Activated CD4-positive, alpha-beta T cell treated with anti-CD3 and anti-CD28 coated beads, Interleukin-2, amount 10 ng/mL, durations not matched to agents 24 days and 14 days (primary cell): ENCODE data around the gene RIN3. TPM values are rescaled to one million over a fixed set of nuclear protein-coding genes. Genes with fewer than 3 reads are reported as not detected.

Experiments used
- DNase-seq: peaks from one replicate; pipeline ENCODE4 v3.0.0; 2022
- H3K27ac Mint-ChIP-seq: one replicate; pipeline ENCODE4 v1.8.0; 2022; ENCODE audit warnings: mild to moderate bottlenecking, mixed read lengths
- H3K27me3 Mint-ChIP-seq: one replicate; pipeline ENCODE4 v1.8.0; 2022; ENCODE audit warnings: mixed read lengths
- H3K36me3 Mint-ChIP-seq: one replicate; pipeline ENCODE4 v1.8.0; 2022; ENCODE audit warnings: low read depth, mild to moderate bottlenecking, mixed read lengths
- H3K4me1 Mint-ChIP-seq: one replicate; pipeline ENCODE4 v1.8.0; 2021; ENCODE audit warnings: mixed read lengths
- H3K4me3 Mint-ChIP-seq: one replicate; pipeline ENCODE4 v1.8.0; 2022; ENCODE audit warnings: mild to moderate bottlenecking, moderate library complexity, mixed read lengths
- H3K9me3 Mint-ChIP-seq: one replicate; pipeline ENCODE4 v1.8.0; 2021; ENCODE audit warnings: mixed read lengths
- intact Hi-C: fragments of 100-400 bp; cut with micrococcal nuclease; formaldehyde crosslinking; loops from one replicate; pipeline ENCODE4 v1.15.1; 2023
- total RNA-seq: library from RNA; stranded (reverse); gene quantifications from 2 replicates; pipeline ENCODE4 v1.2.3, GENCODE V29; 2022

RIN3 gene
- total RNA-seq, 1 donor from 2014 or later, result 21.5 TPM

GRCh38 chr14:92538412-92538985, 24.9 kb downstream of the RIN3 start:
- Mint-ChIP-seq H3K27me3 (peaks cover 3% of the 10 kb centered on the region), H3K4me1 (peaks cover 38% of the 10 kb centered on the region), H3K36me3 (no peaks in the 10 kb centered on the region), H3K27ac (peak overlapping the region; percentile 54), H3K9me3 (no peaks in the 10 kb centered on the region), H3K4me3 (no peak overlapping the region)
- intact Hi-C loops, result no loop called here
- no peak for DNase-seq

GRCh38 chr14:92539419-92539818, 25.8 kb downstream of the RIN3 start:
- no peak overlapping the region for H3K4me3 Mint-ChIP-seq
- intact Hi-C loops, result no loop called here
- H3K4me1 Mint-ChIP-seq, result peaks cover 37% of the 10 kb centered on the region
- DNase-seq, result no peak
- no peaks in the 10 kb centered on the region for H3K36me3 Mint-ChIP-seq
- peaks cover 3% of the 10 kb centered on the region for H3K27me3 Mint-ChIP-seq
- no peak overlapping the region for H3K27ac Mint-ChIP-seq
- H3K9me3 Mint-ChIP-seq, result no peaks in the 10 kb centered on the region

- H3K36me3 Mint-ChIP-seq, result no peaks in the 10 kb centered on the region
- peaks cover 32% of the 10 kb centered on the region for H3K4me1 Mint-ChIP-seq
- intact Hi-C loops, result no loop called here
- DNase-seq, result no peak
- no peaks in the 10 kb centered on the region for H3K9me3 Mint-ChIP-seq
- H3K4me3 Mint-ChIP-seq, result no peak overlapping the region
- H3K27ac Mint-ChIP-seq, result no peak overlapping the region
- peaks cover 3% of the 10 kb centered on the region for H3K27me3 Mint-ChIP-seq
These were observed 26.3 kb downstream of the RIN3 start for GRCh38 chr14:92539875-92540274.

- Mint-ChIP-seq H3K4me1 (peaks cover 26% of the 10 kb centered on the region), H3K4me3 (no peak overlapping the region)
- intact Hi-C loops, result no loop called here
These were observed 27.0 kb downstream of the RIN3 start for GRCh38 chr14:92540472-92541048.

GRCh38 chr14:92542766-92543554, 29.4 kb downstream of the RIN3 start:
- H3K4me3 Mint-ChIP-seq, result no peak overlapping the region
- peaks cover 20% of the 10 kb centered on the region for H3K4me1 Mint-ChIP-seq
- no peaks in the 10 kb centered on the region for H3K36me3 Mint-ChIP-seq
- peaks cover 1% of the 10 kb centered on the region for H3K27me3 Mint-ChIP-seq
- no peak overlapping the region for H3K27ac Mint-ChIP-seq
- no peaks in the 10 kb centered on the region for H3K9me3 Mint-ChIP-seq
- intact Hi-C loops, result no loop called here
- DNase-seq, result no peak

More at GRCh38 chr14:92540472-92541048, 27.0 kb downstream of the RIN3 start:
- Mint-ChIP-seq H3K36me3 (no peaks in the 10 kb centered on the region), H3K9me3 (no peaks in the 10 kb centered on the region), H3K27ac (no peak overlapping the region), H3K27me3 (peaks cover 2% of the 10 kb centered on the region)
- no peak for DNase-seq

GRCh38 chr14:92544051-92544720, 30.6 kb downstream of the RIN3 start:
- H3K27me3 Mint-ChIP-seq, result peaks cover 1% of the 10 kb centered on the region
- H3K9me3 Mint-ChIP-seq, result no peaks in the 10 kb centered on the region
- H3K36me3 Mint-ChIP-seq, result no peaks in the 10 kb centered on the region
- no peak overlapping the region for H3K27ac Mint-ChIP-seq
- no peak for DNase-seq
- intact Hi-C loops, result no loop called here
- no peak overlapping the region for H3K4me3 Mint-ChIP-seq
- H3K4me1 Mint-ChIP-seq, result peaks cover 21% of the 10 kb centered on the region

GRCh38 chr14:92546347-92547053, 32.9 kb downstream of the RIN3 start:
- no peaks in the 10 kb centered on the region for H3K36me3 Mint-ChIP-seq
- DNase-seq, result no peak
- peak overlapping the region; percentile 72 for H3K27ac Mint-ChIP-seq
- intact Hi-C loops, result no loop called here
- H3K27me3 Mint-ChIP-seq, result peaks cover 7% of the 10 kb centered on the region
- peaks cover 24% of the 10 kb centered on the region for H3K4me1 Mint-ChIP-seq
- no peak overlapping the region for H3K4me3 Mint-ChIP-seq
- no peaks in the 10 kb centered on the region for H3K9me3 Mint-ChIP-seq

- H3K9me3 Mint-ChIP-seq, result no peaks in the 10 kb centered on the region
- DNase-seq, result no peak
- intact Hi-C loops, result no loop called here
- H3K4me3 Mint-ChIP-seq, result no peak overlapping the region
- H3K27ac Mint-ChIP-seq, result no peak overlapping the region
- H3K4me1 Mint-ChIP-seq, result peaks cover 30% of the 10 kb centered on the region
- no peaks in the 10 kb centered on the region for H3K36me3 Mint-ChIP-seq
- peaks cover 18% of the 10 kb centered on the region for H3K27me3 Mint-ChIP-seq
These were observed 35.7 kb downstream of the RIN3 start for GRCh38 chr14:92549105-92549858.

GRCh38 chr14:92549859-92550230, 36.3 kb downstream of the RIN3 start:
- Mint-ChIP-seq H3K9me3 (no peaks in the 10 kb centered on the region), H3K36me3 (no peaks in the 10 kb centered on the region), H3K27me3 (peaks cover 18% of the 10 kb centered on the region), H3K4me3 (no peak overlapping the region), H3K27ac (no peak overlapping the region), H3K4me1 (peaks cover 30% of the 10 kb centered on the region)
- intact Hi-C loops, result no loop called here
- DNase-seq, result no peak

GRCh38 chr14:92551044-92551841, 37.7 kb downstream of the RIN3 start:
- Mint-ChIP-seq H3K4me1 (peaks cover 41% of the 10 kb centered on the region), H3K36me3 (no peaks in the 10 kb centered on the region), H3K27ac (peak overlapping the region; percentile 51), H3K4me3 (no peak overlapping the region), H3K9me3 (no peaks in the 10 kb centered on the region), H3K27me3 (peaks cover 21% of the 10 kb centered on the region)
- no peak for DNase-seq
- intact Hi-C loops, result no loop called here

- no peak overlapping the region for H3K4me3 Mint-ChIP-seq
These were observed 38.5 kb downstream of the RIN3 start for GRCh38 chr14:92552066-92552465.

GRCh38 chr14:92553438-92553837, 39.9 kb downstream of the RIN3 start:
- H3K27me3 Mint-ChIP-seq, result peaks cover 19% of the 10 kb centered on the region
- H3K4me1 Mint-ChIP-seq, result peaks cover 59% of the 10 kb centered on the region

More at GRCh38 chr14:92552066-92552465, 38.5 kb downstream of the RIN3 start:
- peaks cover 49% of the 10 kb centered on the region for H3K4me1 Mint-ChIP-seq
- H3K27me3 Mint-ChIP-seq, result peaks cover 19% of the 10 kb centered on the region
- H3K36me3 Mint-ChIP-seq, result no peaks in the 10 kb centered on the region
- no peaks in the 10 kb centered on the region for H3K9me3 Mint-ChIP-seq
- intact Hi-C loops, result no loop called here
- peak overlapping the region; percentile 51 for H3K27ac Mint-ChIP-seq
- DNase-seq, result no peak

More at GRCh38 chr14:92553438-92553837, 39.9 kb downstream of the RIN3 start:
- Mint-ChIP-seq H3K4me3 (no peak overlapping the region), H3K9me3 (no peaks in the 10 kb centered on the region), H3K36me3 (peaks cover 2% of the 10 kb centered on the region), H3K27ac (no peak overlapping the region)
- intact Hi-C loops, result no loop called here
- DNase-seq, result no peak
